ENCODE data around the gene RND1.

- TF ChIP-seq CTCF (optimal IDR thresholded peaks at IDR 0.05 in 1 of 3, IDR thresholded peaks at IDR 0.05 in 1 of 3, conservative IDR thresholded peaks at IDR 0.05 in 1 of 3; ENCODE audit: extremely low read depth in 1 of 3, insufficient read depth in 2 of 3, low read length in 3 of 3) (no peak), EZH2 (IDR thresholded peaks at IDR 0.05; ENCODE audit: low read length) (no peak)
Measured at GRCh38 chr12:48868451-48868850, 2.8 kb upstream of the RND1 start.

Measured in keratinocyte (primary cell).